ENCODE data around the gene OSGIN1.

The OSGIN1 gene

GRCh38 chr16:83924686-83925085 is 28.4 kb upstream of the OSGIN1 start:
- Histone ChIP-seq H3K4me2 (ENCODE audit: low read length) (no peak overlapping the region), H3K79me2 (ENCODE audit: control insufficient read depth, low read length) (no peaks in the 10 kb centered on the region), H3K27me3 (ENCODE audit: control insufficient read depth, low read length) (no peaks in the 10 kb centered on the region), H3K36me3 (ENCODE audit: control insufficient read depth, low read length) (no peaks in the 10 kb centered on the region), H3F3A (ENCODE audit: control insufficient read depth, insufficient read depth) (no peaks in the 10 kb centered on the region), H3K4me1 (ENCODE audit: control insufficient read depth, low read length) (no peaks in the 10 kb centered on the region), H3K4me3 (ENCODE audit: low read length) (no peak overlapping the region), H3K27ac (ENCODE audit: low read depth, low read length) (no peak overlapping the region), H3K9me2 (replicated peaks; ENCODE audit: control insufficient read depth, low read length) (no peaks in the 10 kb centered on the region), H4K20me1 (ENCODE audit: control insufficient read depth, insufficient read depth, low read depth, low read length) (no peaks in the 10 kb centered on the region), H3K9me3 (ENCODE audit: control insufficient read depth, insufficient read depth, low read length) (no peaks in the 10 kb centered on the region)
- TF ChIP-seq CTCF (IDR thresholded peaks at IDR 0.05; ENCODE audit: low read depth, low read length, poor library complexity, severe bottlenecking) (no peak), EZH2phosphoT487 (IDR thresholded peaks at IDR 0.05; ENCODE audit: borderline replicate concordance, low read length) (no peak)

GRCh38 chr16:83925095-83925905 is 27.7 kb upstream of the OSGIN1 start:
- H3K27me3 ChIP-seq (ENCODE audit: control insufficient read depth, low read length): no peaks in the 10 kb centered on the region
- no peaks in the 10 kb centered on the region for H3K4me1 ChIP-seq (ENCODE audit: control insufficient read depth, low read length)
- H3K4me2 ChIP-seq (ENCODE audit: low read length): no peak overlapping the region
- TF ChIP-seq EZH2phosphoT487 (IDR thresholded peaks at IDR 0.05; ENCODE audit: borderline replicate concordance, low read length) (no peak), CTCF (IDR thresholded peaks at IDR 0.05; ENCODE audit: low read depth, low read length, poor library complexity, severe bottlenecking) (no peak)
- H3K9me3 ChIP-seq (ENCODE audit: control insufficient read depth, insufficient read depth, low read length): no peaks in the 10 kb centered on the region
- no peaks in the 10 kb centered on the region for H3K9me2 ChIP-seq (replicated peaks; ENCODE audit: control insufficient read depth, low read length)
- H4K20me1 ChIP-seq (ENCODE audit: control insufficient read depth, insufficient read depth, low read depth, low read length): no peaks in the 10 kb centered on the region
- H3K79me2 ChIP-seq (ENCODE audit: control insufficient read depth, low read length): no peaks in the 10 kb centered on the region
- H3K36me3 ChIP-seq (ENCODE audit: control insufficient read depth, low read length): no peaks in the 10 kb centered on the region
- no peak overlapping the region for H3K4me3 ChIP-seq (ENCODE audit: low read length)
- no peak overlapping the region for H3K27ac ChIP-seq (ENCODE audit: low read depth, low read length)
- H3F3A ChIP-seq (ENCODE audit: control insufficient read depth, insufficient read depth): no peaks in the 10 kb centered on the region

GRCh38 chr16:83925957-83926725 is 26.9 kb upstream of the OSGIN1 start:
- no peaks in the 10 kb centered on the region for H3K9me2 ChIP-seq (replicated peaks; ENCODE audit: control insufficient read depth, low read length)
- no peaks in the 10 kb centered on the region for H3K9me3 ChIP-seq (ENCODE audit: control insufficient read depth, insufficient read depth, low read length)
- H3F3A ChIP-seq (ENCODE audit: control insufficient read depth, insufficient read depth): no peaks in the 10 kb centered on the region
- no peaks in the 10 kb centered on the region for H3K79me2 ChIP-seq (ENCODE audit: control insufficient read depth, low read length)
- no peak overlapping the region for H3K27ac ChIP-seq (ENCODE audit: low read depth, low read length)
- H3K4me2 ChIP-seq (ENCODE audit: low read length): no peak overlapping the region
- H3K36me3 ChIP-seq (ENCODE audit: control insufficient read depth, low read length): no peaks in the 10 kb centered on the region
- H4K20me1 ChIP-seq (ENCODE audit: control insufficient read depth, insufficient read depth, low read depth, low read length): no peaks in the 10 kb centered on the region
- H3K4me1 ChIP-seq (ENCODE audit: control insufficient read depth, low read length): no peaks in the 10 kb centered on the region
- H3K27me3 ChIP-seq (ENCODE audit: control insufficient read depth, low read length): no peaks in the 10 kb centered on the region
- no peak overlapping the region for H3K4me3 ChIP-seq (ENCODE audit: low read length)
- TF ChIP-seq CTCF (IDR thresholded peaks at IDR 0.05; ENCODE audit: low read depth, low read length, poor library complexity, severe bottlenecking) (no peak), EZH2phosphoT487 (IDR thresholded peaks at IDR 0.05; ENCODE audit: borderline replicate concordance, low read length) (no peak)
